ENCODE data around the gene CHAT. TPM values are rescaled to one million over a fixed set of nuclear protein-coding genes. Genes with fewer than 3 reads are reported as not detected.

Gene CHAT
- total and polyA plus RNA-seq, 2 donors (not counting 3 experiments of a cell fraction or from before 2014, with no cell fraction given) = not detected

DNA sequence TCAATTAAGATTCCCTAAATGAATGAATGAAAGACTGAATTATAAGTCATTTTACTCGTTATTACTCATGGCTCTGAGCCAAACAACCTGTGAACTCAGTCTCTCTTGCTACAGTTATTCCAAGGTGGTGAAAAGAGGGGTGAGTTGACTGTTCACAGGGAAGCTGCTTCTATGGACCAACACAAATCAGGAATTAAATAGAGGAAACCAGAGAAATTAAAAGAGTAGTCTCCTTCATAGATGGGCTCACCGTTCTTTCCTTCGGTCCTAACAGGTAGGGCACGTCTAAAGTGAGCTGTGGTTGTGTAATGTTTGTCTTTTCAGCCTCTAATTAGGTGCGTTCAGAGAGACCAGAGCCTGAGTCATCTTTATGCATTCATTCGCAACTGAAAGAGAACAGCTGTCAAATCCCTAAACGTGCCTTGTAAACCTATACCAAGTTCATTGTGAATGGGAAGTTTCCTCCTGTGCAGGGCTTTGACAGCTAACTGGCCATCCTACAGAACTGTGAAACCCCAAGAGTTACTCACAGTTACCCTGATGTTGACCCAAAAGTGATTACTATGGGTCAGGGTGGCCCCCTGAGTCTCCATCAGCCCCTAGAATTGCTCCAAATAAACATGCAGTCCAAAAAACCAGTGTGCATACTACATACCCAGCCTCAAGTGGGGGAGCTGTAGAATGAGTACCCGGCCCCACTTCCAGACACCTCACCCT is 47.5 kb downstream of the CHAT start:
- Histone ChIP-seq H3K4me2 (ENCODE audit: insufficient read depth, low read length) (no peak overlapping the region), H3K9ac (replicated peaks; ENCODE audit: extremely low read depth, insufficient read depth, low read length) (no peak overlapping the region), H2AFZ (ENCODE audit: low read depth, low read length) (no peak overlapping the region), H3K4me1 (ENCODE audit: control insufficient read depth, extremely low read depth, insufficient read depth, low read length) (no peaks in the 10 kb centered on the region), H4K20me1 (replicated peaks; ENCODE audit: control insufficient read depth, extremely low read depth, insufficient read depth, low read length) (no peaks in the 10 kb centered on the region), H3K9me1 (replicated peaks; ENCODE audit: control insufficient read depth, extremely low read depth, insufficient read depth, low read length) (no peaks in the 10 kb centered on the region), H3K27ac (ENCODE audit: insufficient read depth, low read depth, low read length) (no peak overlapping the region), H3K9me3 (replicated peaks; ENCODE audit: control insufficient read depth, insufficient read depth, low read length) (no peaks in the 10 kb centered on the region), H3K27me3 (ENCODE audit: control insufficient read depth in 2 of 2, insufficient read depth in 2 of 2, low read length in 2 of 2) (no peaks in the 10 kb centered on the region), H3K79me2 (ENCODE audit: control insufficient read depth, insufficient read depth, low read length) (no peaks in the 10 kb centered on the region), H3K4me3 (replicated peaks in 1 of 3; ENCODE audit: insufficient read depth in 1 of 3, low read depth in 1 of 3, low read length in 3 of 3) (no peak overlapping the region), H3K36me3 (ENCODE audit: control insufficient read depth in 2 of 2, extremely low read depth in 1 of 2, insufficient read depth in 2 of 2, low read length in 2 of 2) (no peaks in the 10 kb centered on the region)
- dilution Hi-C loops (cut with MboI; ENCODE audit: extremely low pct_ligation_motif_present, low sequenced_read_pairs) = no loop called here
- BruUV-seq (replicated peaks) = no TSS peak
- DNase-seq (ENCODE audit: low read depth, low spot score) = no peak
- FAIRE-seq = no peak
- CTCF ChIA-PET = interaction anchor here (0.8 kb wide), 1 partner anchor 54 kb away, joined by 3 read pairs; no protein-coding TSS in a partner anchor
- no peak for TF ChIP-seq GATA2 (IDR thresholded peaks at IDR 0.05; ENCODE audit: insufficient read depth, insufficient read length, low read depth, low read length)
- TF ChIP-seq CTCF (IDR thresholded peaks at IDR 0.05; ENCODE audit: extremely low read depth in 1 of 2, insufficient read depth in 1 of 2, low read depth in 1 of 2, low read length in 2 of 2) = no peak
- no peak for TF ChIP-seq MYC (IDR thresholded peaks at IDR 0.05; ENCODE audit: low read depth, low read length)
- TF ChIP-seq FOS (IDR thresholded peaks at IDR 0.05; ENCODE audit: borderline replicate concordance, insufficient read depth, low read length) = no peak
- no peak for TF ChIP-seq JUN (IDR thresholded peaks at IDR 0.05; ENCODE audit: borderline replicate concordance, insufficient read depth, insufficient read length, low read depth)
- TF ChIP-seq POLR2AphosphoS5 (IDR thresholded peaks at IDR 0.05; ENCODE audit: insufficient read depth, low read depth, low read length) = no peak
- TF ChIP-seq POLR2A (IDR thresholded peaks at IDR 0.05; ENCODE audit: low read depth, low read length) = no peak
- TF ChIP-seq MAX (IDR thresholded peaks at IDR 0.05; ENCODE audit: insufficient read depth, insufficient read length) = no peak
- TF ChIP-seq EZH2 (IDR thresholded peaks at IDR 0.05; ENCODE audit: borderline replicate concordance, low read depth, low read length, severe bottlenecking) = no peak
- intact Hi-C loops (cut with micrococcal nuclease) = no loop called here
- POLR2A ChIA-PET = no interaction called here
